ENCODE measurements around the gene SPATA18.

The SPATA18 gene

GRCh38 chr4:52028970-52029369 is 22.1 kb upstream of the SPATA18 start:
- TF ChIP-seq, protein P1, sequence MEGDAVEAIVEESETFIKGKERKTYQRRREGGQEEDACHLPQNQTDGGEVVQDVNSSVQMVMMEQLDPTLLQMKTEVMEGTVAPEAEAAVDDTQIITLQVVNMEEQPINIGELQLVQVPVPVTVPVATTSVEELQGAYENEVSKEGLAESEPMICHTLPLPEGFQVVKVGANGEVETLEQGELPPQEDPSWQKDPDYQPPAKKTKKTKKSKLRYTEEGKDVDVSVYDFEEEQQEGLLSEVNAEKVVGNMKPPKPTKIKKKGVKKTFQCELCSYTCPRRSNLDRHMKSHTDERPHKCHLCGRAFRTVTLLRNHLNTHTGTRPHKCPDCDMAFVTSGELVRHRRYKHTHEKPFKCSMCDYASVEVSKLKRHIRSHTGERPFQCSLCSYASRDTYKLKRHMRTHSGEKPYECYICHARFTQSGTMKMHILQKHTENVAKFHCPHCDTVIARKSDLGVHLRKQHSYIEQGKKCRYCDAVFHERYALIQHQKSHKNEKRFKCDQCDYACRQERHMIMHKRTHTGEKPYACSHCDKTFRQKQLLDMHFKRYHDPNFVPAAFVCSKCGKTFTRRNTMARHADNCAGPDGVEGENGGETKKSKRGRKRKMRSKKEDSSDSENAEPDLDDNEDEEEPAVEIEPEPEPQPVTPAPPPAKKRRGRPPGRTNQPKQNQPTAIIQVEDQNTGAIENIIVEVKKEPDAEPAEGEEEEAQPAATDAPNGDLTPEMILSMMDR (IDR thresholded peaks at IDR 0.05; ENCODE audit: extremely low read depth, insufficient read depth, missing control alignments), result no peak
- in situ Hi-C loops (cut with MboI; ENCODE audit: low pct_unique_long_range_greater_than_20kb, low sequenced_read_pairs, unreplicated experiment), result loop anchor here (10.0 kb wide), 1 partner anchor 134 kb away; no protein-coding TSS in a partner anchor
- no peak for DNase-seq (ENCODE audit: low spot score)

- in situ Hi-C loops (cut with MboI; ENCODE audit: low pct_unique_long_range_greater_than_20kb, low sequenced_read_pairs, unreplicated experiment), result no loop called here
- no peak for DNase-seq (ENCODE audit: low spot score)
- TF ChIP-seq, protein P1 (IDR thresholded peaks at IDR 0.05; ENCODE audit: extremely low read depth, insufficient read depth, missing control alignments), result no peak
Observed at GRCh38 chr4:52032005-52032404, 19.1 kb upstream of the SPATA18 start.

GRCh38 chr4:52035190-52035589 is 15.9 kb upstream of the SPATA18 start:
- TF ChIP-seq, protein P1 (IDR thresholded peaks at IDR 0.05; ENCODE audit: extremely low read depth, insufficient read depth, missing control alignments), result no peak
- in situ Hi-C loops (cut with MboI; ENCODE audit: low pct_unique_long_range_greater_than_20kb, low sequenced_read_pairs, unreplicated experiment), result no loop called here
- no peak for DNase-seq (ENCODE audit: low spot score)

DNA sequence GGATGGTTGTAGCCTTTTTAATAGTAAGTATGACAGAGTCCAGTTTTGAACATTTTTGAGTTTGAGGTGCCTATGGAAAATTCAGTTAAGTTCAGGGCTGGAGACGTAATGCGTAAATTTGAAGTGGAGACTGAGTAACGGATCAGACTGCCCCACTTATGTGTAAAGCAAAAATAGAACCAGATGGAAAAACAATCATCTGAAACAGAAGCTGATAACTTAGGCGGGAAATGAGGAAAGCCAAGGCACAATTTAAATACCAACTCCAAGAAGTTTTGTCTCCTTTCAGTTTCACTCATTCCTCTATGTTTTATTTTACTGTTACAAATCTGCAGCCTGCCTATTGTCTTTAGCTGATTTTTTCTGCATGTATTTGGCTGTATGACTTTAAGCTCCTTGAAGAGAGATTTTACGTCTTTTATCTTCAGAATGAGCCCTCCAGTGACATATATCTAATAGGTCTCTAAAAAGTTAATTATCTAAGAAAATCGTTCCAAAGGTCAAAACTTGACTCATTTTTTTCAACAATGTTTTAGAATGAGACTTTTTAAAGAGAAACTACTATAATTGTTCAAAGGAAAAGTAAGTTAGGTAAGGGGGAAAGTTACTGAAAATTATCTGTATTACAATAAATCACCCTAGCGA is 14.1 kb upstream of the SPATA18 start:
- TF ChIP-seq, protein P1 (IDR thresholded peaks at IDR 0.05; ENCODE audit: extremely low read depth, insufficient read depth, missing control alignments), result no peak
- DNase-seq (ENCODE audit: low spot score), result no peak
- in situ Hi-C loops (cut with MboI; ENCODE audit: low pct_unique_long_range_greater_than_20kb, low sequenced_read_pairs, unreplicated experiment), result no loop called here

DNA sequence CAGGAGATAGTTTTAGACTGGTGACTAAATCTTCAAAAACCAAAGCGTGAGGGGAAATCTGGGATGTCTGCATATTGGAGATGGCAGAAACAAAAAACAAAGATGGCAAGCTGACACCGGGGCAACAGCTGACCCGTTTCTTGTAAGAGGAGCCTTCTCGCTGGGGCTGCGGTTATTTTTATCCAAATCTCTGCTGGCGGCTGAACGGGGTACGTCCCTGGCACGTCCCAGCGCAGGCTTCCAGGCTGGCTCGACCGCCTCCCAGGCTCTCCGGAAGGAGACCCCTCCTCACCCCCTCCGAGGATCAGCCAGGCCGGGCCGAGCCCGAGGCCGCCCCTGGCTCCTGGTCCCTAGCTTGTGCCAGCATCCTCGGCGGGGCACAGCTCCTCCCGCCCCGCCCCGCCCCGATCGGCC is 13.4 kb upstream of the SPATA18 start:
- TF ChIP-seq, protein P1 (IDR thresholded peaks at IDR 0.05; ENCODE audit: extremely low read depth, insufficient read depth, missing control alignments), result no peak
- DNase-seq (ENCODE audit: low spot score), result peak; percentile 48
- in situ Hi-C loops (cut with MboI; ENCODE audit: low pct_unique_long_range_greater_than_20kb, low sequenced_read_pairs, unreplicated experiment), result no loop called here

- TF ChIP-seq, protein P1 (IDR thresholded peaks at IDR 0.05; ENCODE audit: extremely low read depth, insufficient read depth, missing control alignments), result no peak
- in situ Hi-C loops (cut with MboI; ENCODE audit: low pct_unique_long_range_greater_than_20kb, low sequenced_read_pairs, unreplicated experiment), result no loop called here
- DNase-seq (ENCODE audit: low spot score), result peak; percentile 80
Observed at GRCh38 chr4:52038103-52038912, 12.8 kb upstream of the SPATA18 start, which contains the start of gene SGCB. Gene SGCB, minus strand, starts transcription at chr4:52038299. Its CDS starts 40 bp downstream, at chr4:52038259.
